Prostate gland (tissue), 2 donors: ENCODE results near the gene TMA7.

Source experiments
- POLR2A ChIP-seq: fragments of 450-650 bp; IDR thresholded peaks from one replicate; pipeline ENCODE4 v1.6.1; 2016; ENCODE audit warnings: antibody characterized with exemption, mild to moderate bottlenecking
- POLR2AphosphoS5 ChIP-seq: sonication (generic); formaldehyde crosslinking; IDR thresholded peaks from one replicate; pipeline ENCODE4 v1.6.1; 2017; ENCODE audit warnings: antibody characterized with exemption
- TF ChIP-seq, protein P1 (sequence below), 4 experiments: fragments of 200-600 bp in 2 of 4; fragments of 450-650 bp in 2 of 4; sonication (generic) in 2 of 4; IDR thresholded peaks; 1 replicate in 3 of 4; 2 replicates in 1 of 4; pipeline ENCODE4 v1.5.1; 2016 to 2019; ENCODE audit warnings: antibody characterized with exemption in 4 of 4, mild to moderate bottlenecking in 2 of 4, moderate library complexity in 2 of 4

GRCh38 chr3:48451270-48451669 lies 11.2 kb downstream of the TMA7 start:
- TF ChIP-seq, protein P1, sequence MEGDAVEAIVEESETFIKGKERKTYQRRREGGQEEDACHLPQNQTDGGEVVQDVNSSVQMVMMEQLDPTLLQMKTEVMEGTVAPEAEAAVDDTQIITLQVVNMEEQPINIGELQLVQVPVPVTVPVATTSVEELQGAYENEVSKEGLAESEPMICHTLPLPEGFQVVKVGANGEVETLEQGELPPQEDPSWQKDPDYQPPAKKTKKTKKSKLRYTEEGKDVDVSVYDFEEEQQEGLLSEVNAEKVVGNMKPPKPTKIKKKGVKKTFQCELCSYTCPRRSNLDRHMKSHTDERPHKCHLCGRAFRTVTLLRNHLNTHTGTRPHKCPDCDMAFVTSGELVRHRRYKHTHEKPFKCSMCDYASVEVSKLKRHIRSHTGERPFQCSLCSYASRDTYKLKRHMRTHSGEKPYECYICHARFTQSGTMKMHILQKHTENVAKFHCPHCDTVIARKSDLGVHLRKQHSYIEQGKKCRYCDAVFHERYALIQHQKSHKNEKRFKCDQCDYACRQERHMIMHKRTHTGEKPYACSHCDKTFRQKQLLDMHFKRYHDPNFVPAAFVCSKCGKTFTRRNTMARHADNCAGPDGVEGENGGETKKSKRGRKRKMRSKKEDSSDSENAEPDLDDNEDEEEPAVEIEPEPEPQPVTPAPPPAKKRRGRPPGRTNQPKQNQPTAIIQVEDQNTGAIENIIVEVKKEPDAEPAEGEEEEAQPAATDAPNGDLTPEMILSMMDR (IDR thresholded peaks at IDR 0.05), result no peak
- TF ChIP-seq POLR2A, result no peak
- TF ChIP-seq POLR2AphosphoS5, result no peak
